CD4-positive, alpha-beta T cell treated with Interleukin-2 at 100 ng/mL for 4 hours (primary cell): ENCODE measurements around the gene DDX4.

Source experiments
- DNase-seq: peaks from one replicate; pipeline ENCODE4 v3.0.0-alpha.2; 2020; ENCODE audit warnings: low spot score

The DDX4 gene

DNA sequence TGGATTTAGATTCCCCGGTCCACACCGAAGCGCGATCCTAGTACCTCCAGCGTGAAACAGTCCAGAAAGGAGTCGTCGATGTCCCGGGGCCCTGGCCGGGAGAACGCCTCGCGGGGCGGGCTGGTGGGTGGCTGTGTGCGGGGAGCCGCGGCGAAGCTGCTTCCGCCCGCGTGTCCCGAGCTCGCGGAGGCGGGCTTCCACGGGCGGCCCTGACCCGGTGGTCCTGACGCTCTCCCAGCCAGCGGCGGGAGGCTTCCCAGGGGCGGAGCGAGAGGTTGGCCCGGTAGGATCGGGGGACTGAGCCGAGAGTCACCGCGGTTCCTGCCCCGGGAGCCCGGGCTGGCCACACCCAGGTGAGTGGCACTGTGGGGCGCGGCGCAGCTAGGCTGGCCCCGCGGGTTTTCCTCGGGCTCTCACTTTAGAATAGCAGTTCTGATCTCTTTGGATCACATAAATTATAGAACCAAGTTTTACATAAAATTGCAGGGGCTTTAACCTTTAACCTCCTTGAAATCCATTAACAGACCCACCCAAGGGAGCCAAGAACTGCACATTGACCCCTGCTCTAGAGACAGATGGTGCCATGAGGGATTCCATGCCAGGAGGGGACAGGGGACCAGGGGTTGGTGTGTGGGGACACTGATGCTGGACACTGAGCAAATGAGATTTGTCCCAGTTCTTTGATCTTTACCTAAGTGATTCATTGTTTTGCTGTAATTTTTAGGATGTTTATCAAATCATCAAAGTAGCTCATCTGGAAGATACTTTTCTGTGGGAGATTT, 84.1 kb downstream of the DDX4 start:
- DNase-seq: no peak

DNA sequence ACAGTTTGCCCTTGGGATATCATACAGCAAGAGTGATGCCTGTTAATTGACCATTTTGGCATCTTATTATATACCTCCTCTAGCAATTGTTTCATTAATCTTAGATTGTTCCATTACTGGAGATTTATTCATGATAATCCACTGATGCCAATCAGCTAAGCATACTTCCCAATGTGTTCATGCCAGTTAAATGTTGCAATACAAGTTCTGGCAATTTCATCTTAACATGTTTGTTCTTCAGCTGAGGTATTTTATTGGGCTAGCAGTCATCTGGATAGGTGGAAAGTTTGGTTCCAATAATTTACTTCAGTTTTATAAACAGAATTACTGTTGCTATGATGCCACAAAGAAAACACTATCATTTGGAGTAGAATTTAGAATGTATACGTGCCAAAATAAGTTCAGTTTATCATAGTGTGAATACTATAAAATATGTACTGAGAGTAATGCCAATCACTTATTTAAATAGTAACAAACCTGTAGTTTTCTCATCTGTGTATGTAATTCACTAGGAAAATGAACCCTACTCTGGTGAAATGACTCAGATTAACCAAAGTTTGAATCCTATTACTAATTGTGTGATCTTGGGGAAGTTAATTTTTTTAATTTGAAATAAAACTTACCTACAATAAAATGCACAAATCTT, 85.4 kb downstream of the DDX4 start:
- DNase-seq: no peak

DNA sequence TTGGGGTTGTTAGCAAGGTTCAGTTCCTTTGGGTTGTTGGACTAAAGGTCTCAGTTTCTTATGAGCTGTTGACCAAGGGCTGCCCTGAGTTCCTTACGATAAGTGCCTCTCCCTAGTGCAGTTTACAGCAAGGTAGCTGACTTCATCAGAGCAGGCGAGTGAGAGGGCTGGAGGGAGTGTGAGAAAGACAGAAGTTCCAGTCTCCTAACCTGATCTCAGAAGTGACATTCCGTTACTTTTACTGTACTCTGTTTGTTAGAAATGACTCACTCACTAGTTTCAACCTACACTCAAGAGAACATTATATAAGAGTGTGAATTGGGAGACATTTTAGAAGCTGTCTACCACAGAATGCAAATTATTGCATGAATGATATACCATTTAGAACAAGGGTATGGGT, 92.1 kb downstream of the DDX4 start:
- no peak for DNase-seq

DNA sequence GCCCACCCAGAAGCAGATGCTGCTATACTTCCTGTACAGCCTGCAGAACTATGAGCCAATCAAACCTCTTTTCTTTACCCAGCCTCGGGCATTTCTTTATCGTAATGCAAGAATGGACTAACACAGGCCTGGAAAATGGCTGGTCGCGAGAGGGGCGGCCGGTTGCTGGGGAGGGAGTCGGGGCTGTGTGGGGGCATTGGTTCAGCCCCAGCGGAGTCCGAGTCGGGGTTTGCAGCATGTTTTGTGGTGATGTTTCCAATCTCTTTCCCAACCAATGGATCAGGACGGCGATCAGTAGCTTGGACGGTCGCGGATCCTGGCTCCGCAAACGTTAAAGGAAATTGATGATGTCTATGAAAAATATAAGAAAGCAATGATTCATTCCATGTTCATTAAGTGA, 94.6 kb downstream of the DDX4 start:
- DNase-seq: no peak

DNA sequence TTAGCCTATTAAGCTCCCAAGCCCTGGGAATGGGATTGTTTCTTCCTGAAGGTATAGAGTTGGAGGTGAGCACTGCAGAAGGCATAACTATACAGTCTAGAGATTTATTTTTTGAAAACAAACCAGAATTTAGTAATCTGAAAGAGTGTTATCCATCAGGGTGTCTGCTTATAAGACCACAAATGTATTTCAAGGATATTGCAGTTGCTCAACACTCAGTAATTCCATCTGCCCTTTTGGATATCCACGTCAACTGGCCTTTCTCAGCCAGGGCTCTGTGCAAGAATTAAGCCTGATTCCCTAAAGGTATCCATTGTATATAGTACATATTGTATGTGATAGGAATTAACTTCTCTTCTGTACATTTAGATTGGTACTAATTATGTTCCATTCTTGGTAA, 98.3 kb downstream of the DDX4 start:
- DNase-seq: no peak

DNA sequence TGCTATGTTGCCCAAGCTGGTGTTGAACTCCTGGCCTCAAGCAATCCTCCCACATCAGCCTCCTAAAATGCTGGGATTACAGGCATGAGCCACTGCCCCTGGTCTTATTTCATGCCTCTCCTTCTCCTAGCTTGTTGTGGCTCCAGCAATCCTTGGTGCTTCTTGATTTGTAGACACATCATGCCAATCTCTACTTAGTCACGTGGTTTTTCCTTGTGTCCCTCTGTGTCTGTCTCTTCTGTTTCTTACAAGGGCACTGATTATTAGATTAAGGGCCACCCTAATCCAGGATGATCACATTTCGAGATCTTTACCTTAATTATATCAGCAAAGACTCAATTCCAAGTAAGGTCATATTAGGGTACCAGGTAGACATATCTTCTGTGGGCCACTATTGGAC, 104.1 kb downstream of the DDX4 start:
- DNase-seq: no peak

DNA sequence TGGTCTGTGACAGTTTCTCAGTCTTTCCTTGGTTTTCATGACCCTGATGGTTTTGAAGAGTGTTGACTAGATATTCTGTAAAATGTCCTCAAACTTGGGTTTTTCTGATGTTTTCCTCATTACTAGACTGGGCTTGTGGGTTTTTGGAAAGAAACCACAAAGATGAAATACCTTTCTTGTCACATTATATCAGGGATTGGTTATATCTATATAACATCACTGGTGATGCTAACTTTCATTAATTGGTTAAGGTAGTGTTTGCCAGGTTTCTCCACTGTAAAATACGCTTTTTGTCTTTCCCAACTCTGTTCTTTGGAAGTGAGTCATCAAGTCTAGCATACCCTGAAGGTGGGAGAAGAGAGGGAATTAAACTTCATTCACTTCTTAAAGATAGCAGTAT, 110.0 kb downstream of the DDX4 start:
- DNase-seq: no peak

DNA sequence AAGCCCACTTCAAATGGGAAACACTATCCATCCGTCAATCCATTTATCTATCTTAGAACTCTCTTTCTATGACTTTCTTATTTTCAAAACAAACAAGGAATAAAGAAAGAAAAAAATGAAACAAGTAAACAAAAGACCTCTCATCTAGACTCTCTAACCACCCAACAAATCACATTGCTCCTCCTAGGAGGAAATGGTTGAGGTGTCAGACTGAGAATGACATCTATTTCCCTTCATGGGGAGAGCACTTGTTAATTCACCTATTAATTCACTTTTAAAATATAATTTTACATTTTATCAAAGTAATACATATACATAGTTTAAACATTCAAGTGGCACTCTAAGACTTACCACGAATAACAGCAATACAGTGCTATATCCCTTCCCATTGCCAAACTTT, 110.9 kb downstream of the DDX4 start:
- DNase-seq: no peak

DNA sequence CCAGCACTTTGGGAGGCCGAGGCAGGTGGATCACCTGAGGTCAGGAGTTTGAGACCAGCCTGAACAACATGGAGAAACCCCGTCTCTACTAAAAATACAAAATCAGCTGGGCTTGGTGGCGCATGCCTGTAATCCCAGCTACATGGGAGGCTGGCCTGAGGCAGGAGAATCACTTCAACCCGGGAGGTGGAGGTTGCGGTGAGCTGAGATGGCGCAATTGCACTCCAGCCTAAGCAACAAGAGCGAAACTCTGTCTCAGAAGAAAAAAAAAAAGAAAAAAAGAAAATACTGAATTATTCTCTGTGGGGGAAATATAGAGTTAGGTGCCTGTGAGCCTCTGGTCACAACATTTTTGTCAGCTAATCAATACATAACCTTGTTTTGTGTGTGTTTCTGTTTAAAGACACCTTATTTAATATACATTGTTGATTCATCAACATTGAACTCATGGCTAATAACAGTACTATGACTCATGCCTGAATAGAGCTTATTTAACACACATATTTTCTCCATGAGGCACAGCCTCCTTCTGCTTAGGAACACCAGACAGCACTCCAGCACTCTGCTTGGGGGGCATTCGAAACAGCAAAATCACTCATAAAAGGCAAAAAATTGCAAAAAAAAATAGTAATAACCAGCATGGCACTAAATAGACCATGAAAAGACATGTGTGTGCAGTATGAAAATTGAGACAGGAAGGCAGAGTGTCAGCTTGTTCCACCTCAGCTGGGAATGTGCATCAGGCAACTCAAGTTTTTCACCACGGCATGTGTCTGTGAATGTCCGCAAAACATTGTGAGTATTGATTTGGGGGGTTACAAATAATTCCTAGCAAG, 113.2 kb downstream of the DDX4 start, which contains the start of gene IL31RA:
IL31RA (plus strand) TSS at position 519 of the 836 bp plus-strand sequence; CDS start at position 733, 214 bp downstream.
- no peak for DNase-seq

DNA sequence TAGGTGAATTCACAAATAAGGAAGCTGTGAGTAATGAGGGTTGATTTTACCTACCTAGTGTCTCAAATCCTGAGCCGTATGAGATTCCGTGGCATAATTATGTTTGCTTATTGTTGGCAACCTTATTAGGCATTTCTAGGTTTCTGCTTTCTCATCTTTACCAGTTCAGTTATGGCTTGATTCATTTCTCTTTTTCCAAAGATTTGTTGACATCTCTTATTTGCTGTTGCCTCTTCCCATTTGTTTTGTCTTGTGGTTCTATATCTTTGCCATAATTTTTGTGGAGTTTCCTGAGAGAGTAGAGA, 113.8 kb downstream of the DDX4 start:
- no peak for DNase-seq

DNA sequence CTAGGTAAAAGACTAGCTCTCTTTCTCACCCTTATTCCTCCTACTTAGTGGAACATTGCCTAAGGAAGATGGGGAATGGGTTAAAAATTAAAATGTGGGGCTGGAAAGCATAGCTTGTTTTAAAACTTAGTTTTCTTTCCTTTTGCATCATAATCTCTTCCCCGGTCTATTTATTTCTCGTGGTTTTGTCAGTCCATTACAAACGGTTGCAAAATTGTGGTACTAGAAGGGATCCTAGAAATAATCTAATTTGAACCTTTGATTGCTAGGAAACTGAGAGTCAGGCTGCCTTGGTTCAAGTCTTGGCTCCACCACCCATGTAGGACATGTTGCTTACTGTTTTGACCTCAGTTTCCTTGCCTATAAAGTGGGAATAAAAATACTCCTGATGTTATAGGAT, 114.6 kb downstream of the DDX4 start:
- no peak for DNase-seq

DNA sequence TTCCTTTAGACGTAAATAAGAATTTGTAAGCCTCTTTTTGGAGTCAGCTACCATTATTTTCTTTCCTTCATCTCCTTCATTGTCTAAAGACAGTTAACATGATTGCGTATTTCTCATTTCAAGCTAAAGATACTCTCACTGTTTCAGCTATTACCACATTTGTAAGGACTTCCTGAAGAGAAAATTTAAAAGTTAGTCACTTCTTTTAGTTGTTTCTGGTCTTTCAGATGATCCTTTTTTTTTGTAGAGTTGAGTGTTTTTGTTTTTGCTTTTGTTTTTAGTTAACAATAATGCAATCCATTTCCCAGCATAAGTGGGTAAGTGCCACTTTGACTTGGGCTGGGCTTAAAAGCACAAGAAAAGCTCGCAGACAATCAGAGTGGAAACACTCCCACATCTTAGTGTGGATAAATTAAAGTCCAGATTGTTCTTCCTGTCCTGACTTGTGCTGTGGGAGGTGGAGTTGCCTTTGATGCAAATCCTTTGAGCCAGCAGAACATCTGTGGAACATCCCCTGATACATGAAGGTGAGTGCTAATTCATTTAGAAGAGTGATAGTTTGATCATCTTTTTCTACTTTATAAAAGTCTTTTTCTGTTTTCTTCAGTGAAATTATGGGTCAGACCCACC, 115.3 kb downstream of the DDX4 start:
- DNase-seq: no peak

DNA sequence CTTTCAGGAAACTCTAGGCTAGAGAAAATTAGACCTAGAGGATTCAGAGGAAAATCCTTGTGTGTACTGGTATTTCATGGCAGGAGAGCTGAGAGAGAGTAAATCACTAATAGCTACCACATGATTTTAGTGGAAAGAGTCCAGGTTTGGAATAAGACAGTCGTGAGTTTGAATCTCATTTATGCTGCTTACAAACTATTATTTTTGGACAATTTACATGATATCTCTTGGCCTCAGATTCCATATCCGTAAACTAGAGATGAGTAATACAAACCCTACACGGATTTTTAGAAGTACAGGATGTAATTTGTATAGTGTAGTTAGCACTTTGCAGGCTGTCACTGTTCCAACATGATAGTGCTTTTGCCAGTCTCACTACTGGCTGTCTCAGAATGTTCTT, 116.0 kb downstream of the DDX4 start:
- no peak for DNase-seq

DNA sequence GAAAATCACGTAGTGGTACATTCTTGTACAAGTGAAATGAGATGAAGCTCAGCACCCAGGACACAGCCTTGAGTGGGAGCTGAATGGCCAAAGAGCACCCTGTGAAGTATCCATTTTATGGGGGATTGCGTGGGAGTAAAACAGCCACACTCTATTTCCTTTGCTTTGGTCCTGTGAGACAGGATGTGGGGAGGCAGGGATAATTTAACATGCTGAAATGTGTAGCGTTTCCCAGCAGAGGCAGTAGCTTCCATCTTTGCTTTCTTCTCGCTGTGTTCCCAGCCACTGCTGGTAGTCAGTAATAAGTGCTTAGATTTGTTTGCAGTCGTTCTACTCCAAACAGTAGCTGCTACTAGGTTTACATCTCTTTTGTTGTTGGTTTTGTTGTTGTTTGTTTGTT, 117.6 kb downstream of the DDX4 start:
- DNase-seq: no peak

DNA sequence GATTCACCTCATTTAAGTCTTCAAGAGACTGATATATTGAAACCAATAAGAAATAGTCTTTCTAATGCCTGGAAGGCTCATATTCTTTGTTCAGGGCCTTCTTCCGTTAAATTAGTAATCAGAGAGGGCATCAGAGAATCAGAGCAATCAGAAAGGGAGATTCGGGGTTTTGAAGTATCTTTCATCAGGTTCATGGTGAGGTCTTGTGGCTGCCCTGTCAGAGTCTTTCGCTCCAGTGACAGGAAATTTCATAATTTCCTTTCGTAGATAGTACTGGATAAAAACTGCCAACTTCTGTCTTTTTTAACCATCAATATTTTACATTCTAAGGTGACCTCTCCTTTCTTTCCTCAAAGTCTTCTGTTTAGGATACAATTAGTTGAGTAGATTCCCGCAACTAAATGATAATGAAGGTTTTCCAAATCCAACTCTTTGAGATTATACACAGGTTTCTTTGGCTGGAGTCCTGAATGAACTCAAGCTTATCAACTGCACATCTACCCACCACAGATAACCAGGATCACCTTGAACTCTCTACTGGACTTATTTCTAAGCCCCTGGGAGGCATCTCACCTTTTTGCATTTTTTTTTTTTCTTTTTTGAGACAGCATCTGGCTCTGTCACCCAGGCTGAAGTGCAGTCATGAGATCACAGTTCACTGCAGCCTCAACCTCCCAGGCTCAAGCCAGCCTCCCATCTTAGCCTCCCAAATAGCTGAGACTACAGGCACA, 118.8 kb downstream of the DDX4 start:
- peak; percentile 30 for DNase-seq

DNA sequence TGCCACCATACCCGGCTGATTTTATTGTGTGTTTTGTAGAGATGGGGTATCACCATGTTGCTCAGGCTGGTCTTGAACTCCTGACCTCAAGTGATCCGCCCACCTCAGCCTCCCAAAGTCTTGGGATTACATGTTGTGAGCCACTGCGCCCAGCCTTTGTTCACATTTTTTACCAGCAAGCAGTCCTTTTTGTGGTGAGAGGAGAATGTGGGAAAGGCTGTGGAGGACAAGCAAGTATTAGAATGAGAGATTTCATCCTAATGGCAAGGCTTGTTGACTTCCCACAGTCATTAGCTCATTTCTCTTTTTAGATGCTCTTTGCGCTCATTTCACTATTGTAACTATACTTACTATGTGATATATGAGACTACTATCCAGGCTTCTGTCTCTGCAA, 119.4 kb downstream of the DDX4 start:
- no peak for DNase-seq

DNA sequence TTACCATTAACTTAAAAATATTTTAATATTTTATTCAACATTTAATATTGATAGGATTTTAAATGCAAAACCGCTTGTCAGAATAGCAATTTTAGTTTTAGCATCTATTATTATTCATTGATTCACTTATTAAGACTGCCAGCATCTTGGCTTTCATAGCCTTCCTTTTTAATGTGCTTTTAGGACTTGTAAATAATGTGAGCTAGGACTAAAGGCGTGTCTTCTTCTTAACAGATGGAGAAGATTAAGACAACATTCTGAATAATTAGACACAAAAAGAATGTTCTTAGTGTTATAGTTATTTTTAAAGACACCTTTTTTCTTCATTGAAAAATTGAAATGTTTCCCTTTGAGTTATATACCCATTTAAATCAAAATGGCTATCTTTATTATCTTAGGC, 120.2 kb downstream of the DDX4 start:
- no peak for DNase-seq

DNA sequence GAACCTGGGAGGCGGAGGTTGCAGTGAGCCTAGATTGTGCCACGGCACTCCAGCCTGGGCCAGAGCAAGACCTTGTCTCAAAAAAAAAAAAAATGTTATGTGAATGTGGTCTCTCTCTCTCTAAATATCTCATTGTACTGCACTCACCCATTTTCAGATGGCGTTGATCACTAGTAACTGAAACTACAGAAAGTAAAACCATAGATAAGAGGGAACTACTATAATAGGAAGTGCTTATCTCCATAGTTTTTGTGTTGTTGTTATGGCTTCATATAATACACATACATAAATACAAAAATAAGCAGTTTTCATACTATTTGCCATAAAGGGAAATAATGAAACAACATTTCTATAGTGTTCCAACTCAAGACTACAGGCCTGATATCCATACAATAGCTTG, 122.4 kb downstream of the DDX4 start:
- no peak for DNase-seq

DNA sequence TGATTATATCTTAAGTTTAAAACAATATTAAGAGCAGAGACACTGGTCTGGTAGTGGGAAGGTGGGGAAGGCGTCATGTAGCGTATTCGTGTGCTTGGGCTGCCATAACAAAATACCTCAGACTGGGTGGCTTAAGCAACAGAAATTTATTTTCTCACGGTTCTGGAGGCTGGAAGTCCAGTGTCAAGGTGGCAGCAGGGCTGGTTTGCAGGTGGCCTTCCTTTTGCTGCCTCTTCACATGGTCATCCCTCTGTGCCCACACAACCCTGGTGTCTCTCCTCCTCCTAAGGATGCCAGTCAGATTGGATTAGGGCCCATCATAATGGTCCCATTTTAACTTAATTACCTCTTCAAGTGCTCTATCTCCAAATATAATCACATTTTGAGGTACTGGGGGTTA, 122.8 kb downstream of the DDX4 start:
- DNase-seq: no peak

DNA sequence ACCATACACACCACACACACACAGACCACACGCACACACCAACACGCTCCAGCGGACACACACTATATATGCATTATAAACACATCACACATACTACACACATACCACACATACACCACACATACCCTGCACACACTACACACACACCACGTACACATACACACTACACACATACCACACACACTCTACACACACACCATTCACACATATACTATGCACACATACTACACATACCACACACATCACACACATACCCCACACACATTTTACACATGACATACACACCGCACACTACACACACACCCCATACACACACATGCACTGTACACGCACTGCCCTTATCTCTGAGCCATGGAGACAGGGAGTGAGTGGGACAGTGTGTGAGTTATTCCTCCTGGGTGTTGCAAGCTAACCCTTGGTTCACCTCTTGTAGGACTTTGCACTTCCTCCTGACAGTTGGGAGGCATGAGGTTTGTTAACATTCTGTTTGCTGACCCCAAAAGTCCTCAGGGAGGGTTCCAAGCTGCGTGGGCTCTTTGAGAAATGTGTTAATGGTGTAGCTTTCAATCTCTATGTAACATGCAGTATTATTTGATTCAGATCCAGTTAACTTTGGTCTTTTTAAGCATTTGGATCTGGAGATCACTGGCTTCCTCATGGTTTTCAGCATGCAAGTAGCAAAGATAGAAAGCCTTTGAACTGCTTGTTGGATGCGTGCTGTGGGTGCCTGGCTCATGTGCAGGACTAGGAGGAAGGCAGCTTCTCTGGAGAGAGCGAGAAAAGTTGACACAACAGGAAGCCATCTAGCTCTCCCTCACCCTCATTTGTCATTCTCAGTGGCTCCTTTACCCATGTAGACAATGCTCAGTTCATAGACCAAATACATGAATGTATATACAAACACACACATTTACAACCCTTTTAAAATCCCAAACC, 127.0 kb downstream of the DDX4 start:
- DNase-seq: no peak

DNA sequence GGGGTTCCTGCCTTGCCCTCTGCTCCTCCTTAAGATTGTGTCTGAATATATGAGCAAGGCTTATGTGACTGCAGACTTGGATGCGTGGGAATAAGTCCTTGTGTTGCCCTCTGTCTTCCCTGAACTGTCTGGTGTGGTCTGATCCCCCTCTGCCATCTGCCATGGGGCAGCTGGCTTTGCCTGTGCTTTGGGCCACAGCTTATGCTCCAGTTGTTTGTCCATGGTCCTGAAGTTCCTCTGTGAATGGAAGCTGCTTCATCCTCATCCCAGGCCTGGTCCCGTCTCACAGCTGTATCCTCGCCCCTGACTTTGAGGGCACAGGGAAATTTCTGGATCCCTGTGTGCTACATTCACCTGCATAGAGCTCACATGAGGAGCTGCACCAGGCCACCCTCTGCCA, 128.0 kb downstream of the DDX4 start:
- no peak for DNase-seq
